Mesothelial cell of epicardium (in vitro differentiated cells): ENCODE results near the gene PIM1. TPM values are rescaled to one million over a fixed set of nuclear protein-coding genes. Genes with fewer than 3 reads are reported as not detected.

Source experiments
- DNase-seq, 2 experiments: peaks; one replicate each; pipeline ENCODE4 v3.0.0; 2021; ENCODE audit warnings: low spot score in 2 of 2; ENCODE audit not compliant: unreplicated experiment in 2 of 2
- H3K27ac Mint-ChIP-seq: 2 replicates; pipeline ENCODE4 v1.8.0; 2021; ENCODE audit warnings: mixed read lengths
- H3K27me3 Mint-ChIP-seq: 2 replicates; pipeline ENCODE4 v1.8.0; 2021; ENCODE audit warnings: low read depth, mixed read lengths
- H3K36me3 Mint-ChIP-seq: 2 replicates; pipeline ENCODE4 v1.8.0; 2021; ENCODE audit warnings: mixed read lengths
- H3K4me1 Mint-ChIP-seq: 2 replicates; pipeline ENCODE4 v1.8.0; 2021; ENCODE audit warnings: mixed read lengths
- H3K4me3 Mint-ChIP-seq: 2 replicates; pipeline ENCODE4 v1.8.0; 2021; ENCODE audit warnings: mild to moderate bottlenecking, moderate library complexity, mixed read lengths
- H3K9me3 Mint-ChIP-seq: 2 replicates; pipeline ENCODE4 v1.8.0; 2021; ENCODE audit warnings: mixed read lengths
- total RNA-seq: library from RNA; stranded (reverse); gene quantifications from 3 replicates; pipeline ENCODE4 v1.2.1, GENCODE V29; 2021
- TF ChIP-seq, protein P1 (sequence below): fragments of 200-600 bp; sonication (generic); IDR thresholded peaks from one replicate; pipeline ENCODE4 v1.5.0; 2021; ENCODE audit warnings: antibody characterized with exemption; ENCODE audit not compliant: unreplicated experiment

Gene PIM1
- total RNA-seq, 1 donor from 2014 or later, result 26.2 TPM

DNA sequence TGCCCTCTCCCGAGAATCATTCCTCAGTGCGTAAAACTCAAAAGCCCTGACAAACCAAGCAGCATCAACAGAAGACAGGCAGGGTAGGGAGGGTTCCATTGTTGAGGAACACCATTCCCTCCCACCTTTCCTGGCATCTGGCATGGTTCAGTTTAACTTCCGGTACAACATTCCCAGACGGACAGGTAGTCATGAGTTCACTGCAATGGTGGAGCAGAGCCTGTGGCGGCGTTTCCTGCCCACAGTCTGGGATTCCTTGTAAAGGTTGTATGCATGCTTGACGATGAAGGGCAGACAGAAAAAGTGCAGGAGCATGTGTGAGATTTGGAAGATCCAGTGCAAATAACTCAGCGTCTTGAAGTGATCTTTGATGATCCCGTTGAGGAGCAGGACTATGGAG lies 42.3 kb downstream of the PIM1 start:
- peaks cover 5% of the 10 kb centered on the region for H3K4me1 Mint-ChIP-seq
- no peaks in the 10 kb centered on the region for H3K36me3 Mint-ChIP-seq
- TF ChIP-seq, protein P1, sequence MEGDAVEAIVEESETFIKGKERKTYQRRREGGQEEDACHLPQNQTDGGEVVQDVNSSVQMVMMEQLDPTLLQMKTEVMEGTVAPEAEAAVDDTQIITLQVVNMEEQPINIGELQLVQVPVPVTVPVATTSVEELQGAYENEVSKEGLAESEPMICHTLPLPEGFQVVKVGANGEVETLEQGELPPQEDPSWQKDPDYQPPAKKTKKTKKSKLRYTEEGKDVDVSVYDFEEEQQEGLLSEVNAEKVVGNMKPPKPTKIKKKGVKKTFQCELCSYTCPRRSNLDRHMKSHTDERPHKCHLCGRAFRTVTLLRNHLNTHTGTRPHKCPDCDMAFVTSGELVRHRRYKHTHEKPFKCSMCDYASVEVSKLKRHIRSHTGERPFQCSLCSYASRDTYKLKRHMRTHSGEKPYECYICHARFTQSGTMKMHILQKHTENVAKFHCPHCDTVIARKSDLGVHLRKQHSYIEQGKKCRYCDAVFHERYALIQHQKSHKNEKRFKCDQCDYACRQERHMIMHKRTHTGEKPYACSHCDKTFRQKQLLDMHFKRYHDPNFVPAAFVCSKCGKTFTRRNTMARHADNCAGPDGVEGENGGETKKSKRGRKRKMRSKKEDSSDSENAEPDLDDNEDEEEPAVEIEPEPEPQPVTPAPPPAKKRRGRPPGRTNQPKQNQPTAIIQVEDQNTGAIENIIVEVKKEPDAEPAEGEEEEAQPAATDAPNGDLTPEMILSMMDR, result no peak
- no peak for DNase-seq
- no peaks in the 10 kb centered on the region for H3K27me3 Mint-ChIP-seq
- H3K4me3 Mint-ChIP-seq, result no peak overlapping the region
- no peak overlapping the region for H3K27ac Mint-ChIP-seq
- H3K9me3 Mint-ChIP-seq, result no peaks in the 10 kb centered on the region

DNA sequence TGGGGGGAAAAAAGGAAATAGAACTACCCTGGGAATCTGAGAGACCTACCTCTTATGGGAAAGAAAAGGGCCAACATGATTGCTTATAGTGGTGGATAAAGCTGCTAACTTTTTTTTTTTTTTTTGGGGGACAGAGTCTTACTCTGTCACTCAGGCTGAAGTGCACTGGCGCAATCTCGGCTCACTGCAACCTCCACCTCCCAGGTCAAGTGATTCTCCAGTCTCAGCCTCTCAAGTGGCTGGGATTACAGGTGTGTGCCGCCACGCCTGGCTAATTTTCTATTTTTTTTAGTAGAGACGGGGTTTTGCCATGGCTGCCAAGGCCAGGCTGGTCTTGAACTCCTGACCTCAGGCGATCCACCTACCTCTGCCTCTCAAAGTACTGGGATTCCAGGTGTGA lies 48.1 kb downstream of the PIM1 start:
- H3K27me3 Mint-ChIP-seq, result no peaks in the 10 kb centered on the region

DNA sequence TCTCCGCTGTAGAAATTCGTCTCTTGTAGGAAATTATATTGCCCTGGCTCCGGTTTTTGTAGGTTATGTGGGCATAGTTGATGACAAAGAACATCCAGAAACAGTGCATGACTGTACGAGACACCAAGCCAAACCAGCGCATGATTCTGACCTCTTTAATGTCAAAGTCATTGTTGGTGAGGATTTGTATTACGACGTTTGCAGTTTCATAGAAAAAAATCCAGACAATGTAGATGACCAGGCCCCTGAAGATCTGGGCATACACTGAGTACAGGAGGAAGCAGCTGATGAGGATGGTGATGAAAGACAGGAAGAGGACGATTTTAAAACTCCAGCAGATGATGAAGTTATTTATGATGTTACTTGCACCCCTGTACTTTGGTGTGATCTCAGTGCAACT lies 48.6 kb downstream of the PIM1 start:
- Mint-ChIP-seq H3K4me1 (peaks cover 12% of the 10 kb centered on the region), H3K36me3 (no peaks in the 10 kb centered on the region), H3K27ac (no peak overlapping the region), H3K27me3 (no peaks in the 10 kb centered on the region), H3K4me3 (no peak overlapping the region), H3K9me3 (no peaks in the 10 kb centered on the region)
- no peak for DNase-seq
- TF ChIP-seq, protein P1, result no peak

More for the DNA sequence above, 48.1 kb downstream of the PIM1 start:
- Mint-ChIP-seq H3K27ac (no peak overlapping the region), H3K9me3 (no peaks in the 10 kb centered on the region), H3K4me1 (peaks cover 10% of the 10 kb centered on the region), H3K36me3 (no peaks in the 10 kb centered on the region), H3K4me3 (no peak overlapping the region)
- no peak for DNase-seq
- TF ChIP-seq, protein P1, result no peak

DNA sequence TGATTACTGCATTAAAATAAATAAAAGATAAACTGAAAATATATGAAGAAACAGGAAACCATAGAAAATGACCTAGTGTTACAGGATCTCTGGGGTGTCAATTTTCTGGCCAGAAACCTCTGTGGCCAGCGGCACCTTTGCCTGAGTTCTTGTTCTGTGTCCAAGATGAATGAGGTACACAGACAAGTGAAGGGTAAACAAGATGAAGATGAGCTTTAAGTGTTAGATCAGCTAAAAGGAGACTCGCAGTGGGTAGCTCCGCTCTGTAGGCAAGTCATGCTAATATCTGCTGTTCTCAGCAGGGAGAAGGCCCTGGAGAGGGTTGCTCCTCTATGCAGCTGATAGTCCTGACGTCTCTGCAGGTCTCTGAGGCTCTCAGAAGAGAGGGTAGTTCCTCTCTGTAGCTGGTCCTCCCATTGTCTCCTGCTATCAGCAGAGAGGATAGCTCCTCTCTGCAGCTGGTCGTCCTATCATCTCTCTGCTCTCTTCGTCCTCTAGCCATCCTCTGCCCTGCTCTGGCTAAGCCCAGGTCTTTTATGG lies 51.7 kb downstream of the PIM1 start:
- H3K4me1 Mint-ChIP-seq, result peaks cover 12% of the 10 kb centered on the region
- H3K27me3 Mint-ChIP-seq, result no peaks in the 10 kb centered on the region
- no peak for DNase-seq
- TF ChIP-seq, protein P1, result no peak
- H3K36me3 Mint-ChIP-seq, result no peaks in the 10 kb centered on the region
- H3K9me3 Mint-ChIP-seq, result no peaks in the 10 kb centered on the region
- peak overlapping the region; percentile 74 for H3K27ac Mint-ChIP-seq
- peak overlapping the region; percentile 73 for H3K4me3 Mint-ChIP-seq

DNA sequence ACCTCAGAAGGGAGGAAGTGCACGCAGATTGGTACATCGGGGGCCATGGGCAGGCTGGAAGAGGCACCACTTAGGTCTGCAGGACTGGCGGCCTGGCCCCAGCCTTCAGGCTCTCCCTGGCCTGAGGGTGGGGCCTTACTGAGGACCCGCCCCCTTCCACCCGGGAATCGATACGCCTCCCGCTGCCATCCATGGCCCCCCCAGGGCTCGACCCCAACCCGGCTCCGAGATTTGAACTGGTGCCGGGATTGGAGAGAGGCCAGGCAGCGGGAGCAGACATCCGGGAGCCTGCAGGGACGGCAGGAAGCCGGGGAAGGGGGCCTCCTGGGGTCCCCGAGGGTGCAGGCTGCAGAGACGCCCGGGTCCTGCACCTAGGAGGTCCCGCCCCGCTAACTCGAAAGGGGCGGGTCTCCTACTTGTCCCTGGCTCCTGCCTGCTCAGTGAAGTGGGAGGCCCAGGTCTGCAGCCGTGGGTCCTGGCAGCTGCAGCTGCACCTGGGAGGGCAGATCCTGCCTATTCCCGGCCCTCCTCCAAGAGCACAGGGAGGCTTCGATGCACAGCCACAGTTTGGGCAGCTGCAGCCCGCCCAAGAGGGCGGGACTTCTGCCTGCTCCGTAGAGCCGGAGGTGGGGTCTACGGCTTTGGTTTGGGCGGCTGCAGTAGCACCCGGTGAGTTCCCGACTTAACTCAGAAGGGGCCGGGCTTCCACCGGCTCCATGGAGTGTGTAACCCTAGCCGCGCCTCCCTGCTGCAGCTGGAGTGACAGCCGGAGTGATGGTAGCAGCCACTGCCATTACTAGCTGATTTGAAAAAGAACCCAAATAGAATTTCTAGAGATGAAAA lies 52.4 kb downstream of the PIM1 start:
- Mint-ChIP-seq H3K36me3 (no peaks in the 10 kb centered on the region), H3K9me3 (no peaks in the 10 kb centered on the region), H3K4me1 (peaks cover 12% of the 10 kb centered on the region), H3K4me3 (peak overlapping the region; percentile 73), H3K27me3 (no peaks in the 10 kb centered on the region), H3K27ac (peak overlapping the region; percentile 78)
- peak; percentile 61 to 79 for DNase-seq
- TF ChIP-seq, protein P1, result no peak
